Measurements from ENCODE around the gene VTN.

GRCh38 chr17:28335201-28335958 is 34.7 kb downstream of the VTN start, which contains the start of the genes IFT20 and TNFAIP1:
- TF ChIP-seq CTCF (IDR thresholded peaks at IDR 0.05) (no peak), POLR2A (IDR thresholded peaks at IDR 0.05) (peak in 2 of 4 donors; percentile 91), POLR2AphosphoS5 (IDR thresholded peaks at IDR 0.05) (peak; percentile 82 to 99 (median 98))

All from stomach (tissue), 4 donors.